Bladder microvascular endothelial cell (primary cell): ENCODE measurements around the gene STUB1. TPM values are rescaled to one million over a fixed set of nuclear protein-coding genes. Genes with fewer than 3 reads are reported as not detected.

Experiments
- total RNA-seq: library from RNA; depleted of rRNA; stranded (reverse); fragments of >200 nt; gene quantifications from 2 replicates; pipeline ENCODE4 v1.2.3, GENCODE V29; 2014

Gene STUB1
- total RNA-seq, 1 donor from 2014 or later: 111 TPM

Other genes starting within 250 kb of the STUB1 start
- 20.6 and 36.8 TPM in 2 replicates for gene CAPN15, start 152.7 kb upstream of the STUB1 start, total RNA-seq
- gene PRR35, start 120.0 kb upstream of the STUB1 start, total RNA-seq: not detected in 2 replicates
- gene NHLRC4, start 113.4 kb upstream of the STUB1 start, total RNA-seq: 0.88 and 1.3 TPM in 2 replicates
- gene PIGQ, start 110.4 kb upstream of the STUB1 start, total RNA-seq: 20.7 and 26.4 TPM in 2 replicates
- 7.4 and 11.5 TPM in 2 replicates for gene RAB40C, start 90.3 kb upstream of the STUB1 start, total RNA-seq
- gene WFIKKN1, start 49.4 kb upstream of the STUB1 start, total RNA-seq: 0.19 TPM in 1 of 2 replicates, not detected in the other
- 43.6 and 69.1 TPM in 2 replicates for gene METTL26, start 44.1 kb upstream of the STUB1 start, total RNA-seq
- gene MCRIP2, start 38.6 kb upstream of the STUB1 start, total RNA-seq: 12.1 and 12.6 TPM in 2 replicates
- 5.7 and 10.0 TPM in 2 replicates for gene WDR90, start 31.0 kb upstream of the STUB1 start, total RNA-seq
- 23.2 and 38.9 TPM in 2 replicates for gene RHOT2, start 12.3 kb upstream of the STUB1 start, total RNA-seq
- gene RHBDL1, start 4.7 kb upstream of the STUB1 start, total RNA-seq: 0.16 and 0.50 TPM in 2 replicates
- gene JMJD8, start 3.9 kb downstream of the STUB1 start, total RNA-seq: 23.0 and 31.2 TPM in 2 replicates
- gene WDR24, start 10.0 kb downstream of the STUB1 start, total RNA-seq: 2.6 and 5.0 TPM in 2 replicates
- gene FBXL16, start 25.4 kb downstream of the STUB1 start, total RNA-seq: under 0.01 and 0.13 TPM in 2 replicates
- 25.3 and 31.1 TPM in 2 replicates for gene METRN, start 34.7 kb downstream of the STUB1 start, total RNA-seq
- 19.1 and 21.4 TPM in 2 replicates for gene ANTKMT, start 40.7 kb downstream of the STUB1 start, total RNA-seq
- 1.2 TPM in 1 of 2 replicates, not detected in the other for gene CCDC78, start 46.0 kb downstream of the STUB1 start, total RNA-seq
- gene HAGHL, start 46.7 kb downstream of the STUB1 start, total RNA-seq: 2.9 and 8.2 TPM in 2 replicates
- gene CIAO3, start 60.6 kb downstream of the STUB1 start, total RNA-seq: 30.4 and 38.2 TPM in 2 replicates
- not detected in 2 replicates for gene MSLN, start 80.3 kb downstream of the STUB1 start, total RNA-seq
- 20.8 and 22.0 TPM in 2 replicates for gene RPUSD1, start 108.0 kb downstream of the STUB1 start, total RNA-seq
- gene CHTF18, start 108.2 kb downstream of the STUB1 start, total RNA-seq: 13.6 and 13.8 TPM in 2 replicates
- gene GNG13, start 120.3 kb downstream of the STUB1 start, total RNA-seq: not detected in 2 replicates